Measurements from ENCODE around the gene RALGAPB.

DNA sequence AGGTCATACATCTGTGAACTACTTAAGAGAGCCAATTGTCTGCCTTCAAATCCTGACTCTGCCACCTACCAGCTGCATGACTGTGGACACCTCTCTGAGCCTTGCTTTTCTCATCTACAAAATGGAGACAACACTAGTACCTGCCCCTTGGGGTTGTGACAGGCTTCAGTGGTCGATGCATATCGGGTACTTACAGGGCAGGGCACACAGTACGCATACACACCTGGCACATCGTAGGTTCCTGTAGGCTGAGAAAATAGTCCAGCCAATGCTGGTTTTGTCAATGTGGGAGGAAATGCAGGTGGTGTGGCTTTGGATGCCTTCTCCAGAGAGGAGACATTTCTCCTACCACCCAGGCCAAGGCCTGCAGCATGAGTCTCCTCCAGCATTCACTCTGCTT, 110.7 kb downstream of the RALGAPB start:
- TF ChIP-seq, protein P1, sequence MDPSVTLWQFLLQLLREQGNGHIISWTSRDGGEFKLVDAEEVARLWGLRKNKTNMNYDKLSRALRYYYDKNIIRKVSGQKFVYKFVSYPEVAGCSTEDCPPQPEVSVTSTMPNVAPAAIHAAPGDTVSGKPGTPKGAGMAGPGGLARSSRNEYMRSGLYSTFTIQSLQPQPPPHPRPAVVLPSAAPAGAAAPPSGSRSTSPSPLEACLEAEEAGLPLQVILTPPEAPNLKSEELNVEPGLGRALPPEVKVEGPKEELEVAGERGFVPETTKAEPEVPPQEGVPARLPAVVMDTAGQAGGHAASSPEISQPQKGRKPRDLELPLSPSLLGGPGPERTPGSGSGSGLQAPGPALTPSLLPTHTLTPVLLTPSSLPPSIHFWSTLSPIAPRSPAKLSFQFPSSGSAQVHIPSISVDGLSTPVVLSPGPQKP (IDR thresholded peaks at IDR 0.05; ENCODE audit: low read depth, low read length): no peak
- TF ChIP-seq POLR2A (IDR thresholded peaks at IDR 0.05; ENCODE audit: low read length) (no peak), MAX (IDR thresholded peaks at IDR 0.05) (no peak), SMC3 (IDR thresholded peaks at IDR 0.05) (no peak), BHLHE40 (IDR thresholded peaks at IDR 0.05; ENCODE audit: low read depth, low read length) (no peak), CTCF (IDR thresholded peaks at IDR 0.05) (no peak), GATA3 (IDR thresholded peaks at IDR 0.05; ENCODE audit: borderline replicate concordance) (no peak), CHD4 (IDR thresholded peaks at IDR 0.05; ENCODE audit: borderline replicate concordance) (no peak), CEBPB (IDR thresholded peaks at IDR 0.05) (no peak)
- TF ChIP-seq, protein P2, sequence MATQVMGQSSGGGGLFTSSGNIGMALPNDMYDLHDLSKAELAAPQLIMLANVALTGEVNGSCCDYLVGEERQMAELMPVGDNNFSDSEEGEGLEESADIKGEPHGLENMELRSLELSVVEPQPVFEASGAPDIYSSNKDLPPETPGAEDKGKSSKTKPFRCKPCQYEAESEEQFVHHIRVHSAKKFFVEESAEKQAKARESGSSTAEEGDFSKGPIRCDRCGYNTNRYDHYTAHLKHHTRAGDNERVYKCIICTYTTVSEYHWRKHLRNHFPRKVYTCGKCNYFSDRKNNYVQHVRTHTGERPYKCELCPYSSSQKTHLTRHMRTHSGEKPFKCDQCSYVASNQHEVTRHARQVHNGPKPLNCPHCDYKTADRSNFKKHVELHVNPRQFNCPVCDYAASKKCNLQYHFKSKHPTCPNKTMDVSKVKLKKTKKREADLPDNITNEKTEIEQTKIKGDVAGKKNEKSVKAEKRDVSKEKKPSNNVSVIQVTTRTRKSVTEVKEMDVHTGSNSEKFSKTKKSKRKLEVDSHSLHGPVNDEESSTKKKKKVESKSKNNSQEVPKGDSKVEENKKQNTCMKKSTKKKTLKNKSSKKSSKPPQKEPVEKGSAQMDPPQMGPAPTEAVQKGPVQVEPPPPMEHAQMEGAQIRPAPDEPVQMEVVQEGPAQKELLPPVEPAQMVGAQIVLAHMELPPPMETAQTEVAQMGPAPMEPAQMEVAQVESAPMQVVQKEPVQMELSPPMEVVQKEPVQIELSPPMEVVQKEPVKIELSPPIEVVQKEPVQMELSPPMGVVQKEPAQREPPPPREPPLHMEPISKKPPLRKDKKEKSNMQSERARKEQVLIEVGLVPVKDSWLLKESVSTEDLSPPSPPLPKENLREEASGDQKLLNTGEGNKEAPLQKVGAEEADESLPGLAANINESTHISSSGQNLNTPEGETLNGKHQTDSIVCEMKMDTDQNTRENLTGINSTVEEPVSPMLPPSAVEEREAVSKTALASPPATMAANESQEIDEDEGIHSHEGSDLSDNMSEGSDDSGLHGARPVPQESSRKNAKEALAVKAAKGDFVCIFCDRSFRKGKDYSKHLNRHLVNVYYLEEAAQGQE (IDR thresholded peaks at IDR 0.05): no peak
- TF ChIP-seq, protein P3, sequence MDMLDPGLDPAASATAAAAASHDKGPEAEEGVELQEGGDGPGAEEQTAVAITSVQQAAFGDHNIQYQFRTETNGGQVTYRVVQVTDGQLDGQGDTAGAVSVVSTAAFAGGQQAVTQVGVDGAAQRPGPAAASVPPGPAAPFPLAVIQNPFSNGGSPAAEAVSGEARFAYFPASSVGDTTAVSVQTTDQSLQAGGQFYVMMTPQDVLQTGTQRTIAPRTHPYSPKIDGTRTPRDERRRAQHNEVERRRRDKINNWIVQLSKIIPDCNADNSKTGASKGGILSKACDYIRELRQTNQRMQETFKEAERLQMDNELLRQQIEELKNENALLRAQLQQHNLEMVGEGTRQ (IDR thresholded peaks at IDR 0.05): no peak

Measured in A549 (cell line).